ENCODE results near the gene ST8SIA1. TPM values are rescaled to one million over a fixed set of nuclear protein-coding genes. Genes with fewer than 3 reads are reported as not detected.

ST8SIA1 gene
- total RNA-seq, 1 experiment from 2014 or later: not detected

GRCh38 chr12:22201101-22201500 lies 133.4 kb downstream of the ST8SIA1 start:
- POLR2A ChIA-PET (ENCODE audit: unreplicated experiment): no interaction called here
- BruUV-seq (replicated peaks): no TSS peak
- Histone ChIP-seq H3K27me3 (ENCODE audit: low read length) (peaks cover 12% of the 10 kb centered on the region; the same call in 1 of the 2 replicates), H3K9me2 (replicated peaks; ENCODE audit: low read length) (no peaks in the 10 kb centered on the region), H3K9me3 (ENCODE audit: low read length) (no peaks in the 10 kb centered on the region), H2AFZ (ENCODE audit: low read length) (no peak overlapping the region), H3K4me1 (ENCODE audit: insufficient read depth, low read length) (no peaks in the 10 kb centered on the region), H3K36me3 (ENCODE audit: low read depth, low read length) (no peaks in the 10 kb centered on the region), H3F3A (ENCODE audit: low read length, unreplicated experiment) (no peaks in the 10 kb centered on the region), H3K27ac (ENCODE audit: low read length) (no peak overlapping the region), H3K4me3 (ENCODE audit: low read length) (no peak overlapping the region), H4K20me1 (ENCODE audit: low read length) (no peaks in the 10 kb centered on the region), H3K4me2 (ENCODE audit: low read length) (no peak overlapping the region), H3K79me2 (ENCODE audit: low read length) (no peaks in the 10 kb centered on the region), H3K9ac (ENCODE audit: low read length) (no peak overlapping the region)
- intact Hi-C loops (cut with micrococcal nuclease): no loop called here
- no peak for TF ChIP-seq EZH2phosphoT487 (IDR thresholded peaks at IDR 0.05; ENCODE audit: borderline replicate concordance, low read length)
- TF ChIP-seq EZH2 (IDR thresholded peaks at IDR 0.05; ENCODE audit: low read length, unreplicated experiment): no peak
- no peak for TF ChIP-seq CTCF (conservative IDR thresholded peaks at IDR 0.05; ENCODE audit: low read depth, low read length)
- DNase-seq (no peak), ATAC-seq (no peak)
- CTCF ChIA-PET: interaction anchor here (0.6 kb wide), 1 partner anchor 8 kb away, joined by 3 read pairs; no protein-coding TSS in a partner anchor

- no peaks in the 10 kb centered on the region for H3F3A ChIP-seq (ENCODE audit: low read length, unreplicated experiment)
- intact Hi-C loops (cut with micrococcal nuclease): no loop called here
- no peak overlapping the region for H3K4me3 ChIP-seq (ENCODE audit: low read length)
- H3K27ac ChIP-seq (ENCODE audit: low read length): no peak overlapping the region
- ChIA-PET CTCF (no interaction called here), POLR2A (ENCODE audit: unreplicated experiment) (no interaction called here)
- peaks cover 20% of the 10 kb centered on the region for H3K27me3 ChIP-seq (ENCODE audit: low read length)
- no peak overlapping the region for H3K4me2 ChIP-seq (ENCODE audit: low read length)
- H3K9ac ChIP-seq (ENCODE audit: low read length): no peak overlapping the region
- DNase-seq: no peak
- no peaks in the 10 kb centered on the region for H3K9me3 ChIP-seq (ENCODE audit: low read length)
- ATAC-seq: no peak
- H3K4me1 ChIP-seq (ENCODE audit: insufficient read depth, low read length): no peaks in the 10 kb centered on the region
- no peaks in the 10 kb centered on the region for H4K20me1 ChIP-seq (ENCODE audit: low read length)
- H3K79me2 ChIP-seq (ENCODE audit: low read length): no peaks in the 10 kb centered on the region
- H3K9me2 ChIP-seq (replicated peaks; ENCODE audit: low read length): no peaks in the 10 kb centered on the region
- no peak overlapping the region for H2AFZ ChIP-seq (ENCODE audit: low read length)
- no TSS peak for BruUV-seq (replicated peaks)
- TF ChIP-seq EZH2 (IDR thresholded peaks at IDR 0.05; ENCODE audit: low read length, unreplicated experiment) (no peak), CTCF (conservative IDR thresholded peaks at IDR 0.05; ENCODE audit: low read depth, low read length) (no peak), EZH2phosphoT487 (IDR thresholded peaks at IDR 0.05; ENCODE audit: borderline replicate concordance, low read length) (no peak)
- no peaks in the 10 kb centered on the region for H3K36me3 ChIP-seq (ENCODE audit: low read depth, low read length)
Observed at GRCh38 chr12:22196236-22196635, 138.3 kb downstream of the ST8SIA1 start.

- intact Hi-C loops (cut with micrococcal nuclease): no loop called here
- Histone ChIP-seq H3K36me3 (ENCODE audit: low read depth, low read length) (no peaks in the 10 kb centered on the region), H3K4me2 (ENCODE audit: low read length) (no peak overlapping the region), H3K9me3 (ENCODE audit: low read length) (no peaks in the 10 kb centered on the region), H3K79me2 (ENCODE audit: low read length) (no peaks in the 10 kb centered on the region), H3K4me1 (ENCODE audit: insufficient read depth, low read length) (no peaks in the 10 kb centered on the region), H3K9me2 (replicated peaks; ENCODE audit: low read length) (no peaks in the 10 kb centered on the region), H3K4me3 (ENCODE audit: low read length) (no peak overlapping the region), H4K20me1 (ENCODE audit: low read length) (no peaks in the 10 kb centered on the region), H3F3A (ENCODE audit: low read length, unreplicated experiment) (no peaks in the 10 kb centered on the region), H3K27me3 (ENCODE audit: low read length) (peaks cover 21% of the 10 kb centered on the region), H2AFZ (ENCODE audit: low read length) (no peak overlapping the region), H3K9ac (ENCODE audit: low read length) (no peak overlapping the region), H3K27ac (ENCODE audit: low read length) (no peak overlapping the region)
- BruUV-seq (replicated peaks): no TSS peak
- CTCF ChIA-PET: no interaction called here
- ATAC-seq: no peak
- TF ChIP-seq EZH2 (IDR thresholded peaks at IDR 0.05; ENCODE audit: low read length, unreplicated experiment) (no peak), CTCF (conservative IDR thresholded peaks at IDR 0.05; ENCODE audit: low read depth, low read length) (no peak), EZH2phosphoT487 (IDR thresholded peaks at IDR 0.05; ENCODE audit: borderline replicate concordance, low read length) (no peak)
- no peak for DNase-seq
- POLR2A ChIA-PET (ENCODE audit: unreplicated experiment): no interaction called here
Observed at GRCh38 chr12:22190969-22191368, 143.5 kb downstream of the ST8SIA1 start.

Measured in PC-3 (cell line).